ENCODE data around the gene NEGR1.
A peak's percentile ranks its signal among the peaks of the same experiment; 100 is the strongest.

The NEGR1 gene

DNA sequence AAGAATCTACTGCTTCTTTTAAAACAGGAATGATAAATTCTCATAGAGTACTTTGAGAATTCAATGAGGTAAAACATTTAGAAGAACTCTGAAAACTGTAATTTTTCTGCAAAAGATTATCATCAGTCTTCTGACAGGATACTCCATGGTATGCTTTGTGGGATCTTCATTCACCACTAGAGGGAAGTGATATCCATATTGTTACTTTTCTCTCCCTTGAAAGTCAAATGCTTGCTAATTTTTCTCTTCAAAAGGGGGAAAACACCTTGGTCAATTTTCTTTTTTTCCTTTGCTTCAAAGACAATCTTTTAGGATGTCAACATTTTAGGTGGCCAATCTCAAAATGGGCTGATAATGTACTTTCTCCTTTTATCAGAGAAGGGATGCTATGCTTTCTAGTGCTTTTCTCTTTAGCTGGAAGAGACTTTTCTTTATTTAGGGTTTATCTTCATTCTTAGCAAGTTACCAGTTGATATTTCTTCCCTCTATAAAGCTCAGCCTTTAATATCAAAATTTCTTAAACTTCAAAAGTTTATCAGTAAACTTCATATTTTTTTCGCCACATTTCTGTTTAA, 95.5 kb downstream of the NEGR1 start:
- peak; percentile 13 for DNase-seq (ENCODE audit: low spot score)
- ChIA-PET CTCF (interaction anchor here (0.6 to 0.7 kb wide), 2 partner anchors 199 to 431 kb away, joined by 3 to 5 read pairs; no protein-coding TSS in a partner anchor), POLR2A (ENCODE audit: low non-redundant PET) (no interaction called here)
- H3K27ac ChIP-seq: no peak overlapping the region
- TF ChIP-seq, protein P1, sequence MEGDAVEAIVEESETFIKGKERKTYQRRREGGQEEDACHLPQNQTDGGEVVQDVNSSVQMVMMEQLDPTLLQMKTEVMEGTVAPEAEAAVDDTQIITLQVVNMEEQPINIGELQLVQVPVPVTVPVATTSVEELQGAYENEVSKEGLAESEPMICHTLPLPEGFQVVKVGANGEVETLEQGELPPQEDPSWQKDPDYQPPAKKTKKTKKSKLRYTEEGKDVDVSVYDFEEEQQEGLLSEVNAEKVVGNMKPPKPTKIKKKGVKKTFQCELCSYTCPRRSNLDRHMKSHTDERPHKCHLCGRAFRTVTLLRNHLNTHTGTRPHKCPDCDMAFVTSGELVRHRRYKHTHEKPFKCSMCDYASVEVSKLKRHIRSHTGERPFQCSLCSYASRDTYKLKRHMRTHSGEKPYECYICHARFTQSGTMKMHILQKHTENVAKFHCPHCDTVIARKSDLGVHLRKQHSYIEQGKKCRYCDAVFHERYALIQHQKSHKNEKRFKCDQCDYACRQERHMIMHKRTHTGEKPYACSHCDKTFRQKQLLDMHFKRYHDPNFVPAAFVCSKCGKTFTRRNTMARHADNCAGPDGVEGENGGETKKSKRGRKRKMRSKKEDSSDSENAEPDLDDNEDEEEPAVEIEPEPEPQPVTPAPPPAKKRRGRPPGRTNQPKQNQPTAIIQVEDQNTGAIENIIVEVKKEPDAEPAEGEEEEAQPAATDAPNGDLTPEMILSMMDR (conservative IDR thresholded peaks at IDR 0.05; ENCODE audit: low read depth): peak; percentile 49

DNA sequence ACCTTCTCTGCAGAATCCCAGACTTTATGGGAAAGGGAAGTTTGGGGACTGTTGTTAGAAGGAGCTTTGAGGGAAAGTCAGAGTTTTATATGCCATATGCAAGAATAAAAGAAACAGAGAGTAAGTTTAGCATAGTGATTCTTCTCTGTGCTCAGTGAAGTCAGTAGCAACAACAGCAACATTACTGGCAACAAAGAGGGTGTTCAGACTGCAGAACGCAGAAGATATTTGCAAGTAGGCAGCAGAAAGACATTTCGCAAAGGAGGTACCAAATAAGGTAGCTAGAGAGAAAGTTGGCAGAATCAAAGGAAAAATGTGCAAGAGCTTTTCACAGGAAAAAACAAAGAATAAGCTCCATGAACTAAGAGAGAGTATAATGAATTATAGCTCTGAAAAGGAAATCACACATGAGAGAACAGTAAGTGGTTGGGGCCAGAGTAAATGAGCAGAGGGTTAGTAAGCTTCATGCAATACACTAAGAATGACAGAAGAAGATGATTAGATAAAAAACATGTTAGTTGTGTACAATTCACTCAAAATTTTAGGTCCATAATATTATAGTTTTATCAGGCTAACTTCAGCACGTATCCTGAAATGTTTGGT, 98.1 kb downstream of the NEGR1 start:
- no peak overlapping the region for H3K27ac ChIP-seq
- POLR2A ChIA-PET (ENCODE audit: low non-redundant PET): no interaction called here
- TF ChIP-seq, protein P1 (conservative IDR thresholded peaks at IDR 0.05; ENCODE audit: low read depth): no peak
- no peak for DNase-seq (ENCODE audit: low spot score)
- CTCF ChIA-PET: interaction anchor here (0.6 kb wide), 2 partner anchors 31 to 918 kb away, joined by 3 read pairs; no protein-coding TSS in a partner anchor

DNA sequence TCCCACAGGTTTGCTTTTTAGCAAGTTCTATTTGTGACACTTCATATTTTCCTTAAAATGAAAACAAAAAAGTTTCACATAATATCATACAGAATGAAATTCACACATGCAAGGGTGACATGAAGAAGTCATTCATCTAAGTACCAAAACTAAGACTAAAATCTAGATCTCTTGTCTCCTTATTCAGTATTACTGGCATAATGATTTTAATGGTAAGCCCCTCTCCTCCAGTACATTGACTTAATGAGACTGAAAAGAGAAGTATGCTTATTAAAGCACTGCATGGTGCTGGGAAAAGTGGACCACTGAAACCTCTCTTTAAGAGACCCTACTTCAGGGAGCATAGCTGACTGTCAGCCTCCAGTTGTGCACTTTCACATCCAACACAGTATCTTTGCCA, 99.5 kb downstream of the NEGR1 start:
- no peak for DNase-seq (ENCODE audit: low spot score)
- ChIA-PET POLR2A (ENCODE audit: low non-redundant PET) (no interaction called here), CTCF (no interaction called here)
- H3K27ac ChIP-seq: no peak overlapping the region
- TF ChIP-seq, protein P1 (conservative IDR thresholded peaks at IDR 0.05; ENCODE audit: low read depth): no peak

DNA sequence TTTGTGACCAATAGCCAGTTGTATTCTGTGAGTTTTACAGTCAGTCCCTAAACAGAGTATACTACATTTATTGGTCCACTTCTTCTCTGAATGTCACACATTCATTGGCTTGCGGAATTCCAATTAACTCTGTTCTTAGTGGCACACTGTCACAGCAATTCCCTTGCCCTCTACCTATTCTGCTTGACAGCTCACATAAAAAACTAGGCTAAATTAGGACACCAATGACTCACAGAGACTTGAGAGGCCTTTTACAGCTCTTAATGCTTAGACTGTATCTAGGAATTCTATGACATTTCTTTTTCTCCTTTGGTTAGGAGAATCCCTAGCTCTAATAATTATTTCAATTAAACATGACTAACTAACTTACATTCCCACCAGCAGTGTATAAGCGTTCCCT, 104.1 kb downstream of the NEGR1 start:
- H3K27ac ChIP-seq: no peak overlapping the region
- no peak for DNase-seq (ENCODE audit: low spot score)
- ChIA-PET POLR2A (ENCODE audit: low non-redundant PET) (no interaction called here), CTCF (no interaction called here)
- TF ChIP-seq, protein P1 (conservative IDR thresholded peaks at IDR 0.05; ENCODE audit: low read depth): no peak

DNA sequence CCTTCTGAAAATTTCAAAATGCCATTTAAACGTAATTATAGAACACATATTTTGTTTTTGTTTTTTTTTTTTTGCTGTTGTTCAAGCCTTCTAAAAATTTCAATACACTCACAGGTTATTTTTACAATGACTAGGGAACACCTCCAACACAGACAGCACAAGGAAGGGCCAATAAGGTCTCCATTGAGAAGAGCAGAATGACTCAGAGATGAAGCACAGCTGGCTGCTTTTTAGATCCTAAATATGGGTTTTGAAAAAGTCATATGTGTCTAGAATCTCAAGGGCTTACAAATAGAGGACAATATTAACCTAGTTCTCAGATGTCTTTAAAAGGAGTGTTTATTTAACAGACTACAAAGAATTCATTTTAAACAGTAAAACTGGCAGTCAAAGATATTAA, 104.6 kb downstream of the NEGR1 start:
- ChIA-PET POLR2A (ENCODE audit: low non-redundant PET) (no interaction called here), CTCF (no interaction called here)
- no peak overlapping the region for H3K27ac ChIP-seq
- DNase-seq (ENCODE audit: low spot score): no peak
- TF ChIP-seq, protein P1 (conservative IDR thresholded peaks at IDR 0.05; ENCODE audit: low read depth): no peak

DNA sequence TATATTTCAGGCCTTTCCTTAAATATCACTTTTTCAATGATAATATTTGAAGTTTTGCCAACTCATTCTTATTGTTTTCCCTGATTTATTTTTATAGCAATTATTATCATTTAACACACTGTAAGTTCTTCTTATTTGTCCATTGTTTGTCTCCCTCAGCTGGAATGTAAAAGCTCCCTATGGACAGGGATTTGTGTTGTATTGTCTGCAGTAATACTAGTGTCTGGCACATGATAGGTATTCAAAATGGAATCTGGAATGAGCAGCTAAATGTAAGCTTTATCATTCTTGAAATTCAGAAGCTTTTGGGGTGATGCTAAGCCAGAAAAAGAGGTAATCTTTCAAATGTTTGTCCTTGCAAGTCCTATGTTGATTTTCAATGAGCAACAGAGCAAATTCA, 112.1 kb downstream of the NEGR1 start:
- POLR2A ChIA-PET (ENCODE audit: low non-redundant PET): no interaction called here
- CTCF ChIA-PET: no interaction called here
- no peak overlapping the region for H3K27ac ChIP-seq
- no peak for DNase-seq (ENCODE audit: low spot score)
- TF ChIP-seq, protein P1 (conservative IDR thresholded peaks at IDR 0.05; ENCODE audit: low read depth): no peak

All from RWPE1 (cell line).